GM18873 (cell line): ENCODE measurements around the gene FYN.

Experiments
- ATAC-seq: cut with Tn5 transposase; IDR thresholded peaks from one replicate; pipeline ENCODE4 v1.9.1; 2021; ENCODE audit warnings: mild to moderate bottlenecking, moderate library complexity, moderate number of reproducible peaks; ENCODE audit not compliant: unreplicated experiment, low FRiP score

FYN gene

GRCh38 chr6:111857674-111858337, 15.4 kb downstream of the FYN start:
- ATAC-seq = no peak

DNA sequence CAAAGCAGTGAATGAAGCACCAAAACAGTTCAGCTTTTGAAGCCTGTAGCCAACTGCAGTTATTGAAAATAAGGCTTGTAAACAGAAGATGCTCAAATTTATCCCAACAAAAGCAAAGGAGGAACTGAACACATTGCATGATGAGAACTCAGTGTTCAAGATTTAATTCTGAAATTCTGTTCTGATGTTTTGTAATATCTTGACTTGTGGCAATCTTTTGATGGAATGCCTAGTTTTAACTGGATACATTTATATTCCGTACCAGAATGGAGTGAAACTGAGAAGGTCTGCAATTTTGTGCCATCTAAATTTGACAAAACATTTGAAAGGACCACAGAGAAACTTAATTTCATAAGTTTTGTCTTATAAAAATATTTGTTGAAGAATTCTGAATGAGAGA, 17.5 kb downstream of the FYN start:
- no peak for ATAC-seq

GRCh38 chr6:111854683-111855082, 18.6 kb downstream of the FYN start:
- no peak for ATAC-seq

- ATAC-seq = no peak
Observed at GRCh38 chr6:111852725-111853124, 20.5 kb downstream of the FYN start.

GRCh38 chr6:111850295-111850937, 22.8 kb downstream of the FYN start:
- no peak for ATAC-seq

GRCh38 chr6:111849298-111849697, 24.0 kb downstream of the FYN start:
- no peak for ATAC-seq

GRCh38 chr6:111848262-111848812, 24.9 kb downstream of the FYN start:
- ATAC-seq = no peak

- no peak for ATAC-seq
Observed at GRCh38 chr6:111846492-111847409, 26.5 kb downstream of the FYN start.

- no peak for ATAC-seq
Observed at GRCh38 chr6:111846066-111846465, 27.2 kb downstream of the FYN start.

- peak; percentile 70 for ATAC-seq
Observed at GRCh38 chr6:111845441-111845871, 27.8 kb downstream of the FYN start.

- ATAC-seq = no peak
Observed at GRCh38 chr6:111844921-111845320, 28.3 kb downstream of the FYN start.

DNA sequence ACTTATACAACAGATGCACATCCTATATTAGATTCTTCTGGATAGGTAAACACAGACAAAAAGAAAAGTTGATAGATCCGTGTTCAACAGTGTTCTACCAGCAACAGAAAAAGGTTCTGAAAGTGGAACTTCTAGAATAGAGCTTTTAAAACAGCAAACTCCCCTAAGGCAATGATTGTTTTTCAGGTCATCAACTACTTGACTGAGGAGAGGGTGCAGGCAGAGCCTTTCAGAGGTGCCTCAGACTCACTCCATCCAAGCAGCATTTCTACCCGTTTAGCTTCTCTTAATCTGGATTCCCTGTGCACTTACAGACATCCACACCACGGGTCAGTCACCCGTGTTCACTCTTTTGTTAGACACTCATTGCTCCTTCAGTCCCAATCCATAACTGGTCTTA, 28.9 kb downstream of the FYN start:
- no peak for ATAC-seq

DNA sequence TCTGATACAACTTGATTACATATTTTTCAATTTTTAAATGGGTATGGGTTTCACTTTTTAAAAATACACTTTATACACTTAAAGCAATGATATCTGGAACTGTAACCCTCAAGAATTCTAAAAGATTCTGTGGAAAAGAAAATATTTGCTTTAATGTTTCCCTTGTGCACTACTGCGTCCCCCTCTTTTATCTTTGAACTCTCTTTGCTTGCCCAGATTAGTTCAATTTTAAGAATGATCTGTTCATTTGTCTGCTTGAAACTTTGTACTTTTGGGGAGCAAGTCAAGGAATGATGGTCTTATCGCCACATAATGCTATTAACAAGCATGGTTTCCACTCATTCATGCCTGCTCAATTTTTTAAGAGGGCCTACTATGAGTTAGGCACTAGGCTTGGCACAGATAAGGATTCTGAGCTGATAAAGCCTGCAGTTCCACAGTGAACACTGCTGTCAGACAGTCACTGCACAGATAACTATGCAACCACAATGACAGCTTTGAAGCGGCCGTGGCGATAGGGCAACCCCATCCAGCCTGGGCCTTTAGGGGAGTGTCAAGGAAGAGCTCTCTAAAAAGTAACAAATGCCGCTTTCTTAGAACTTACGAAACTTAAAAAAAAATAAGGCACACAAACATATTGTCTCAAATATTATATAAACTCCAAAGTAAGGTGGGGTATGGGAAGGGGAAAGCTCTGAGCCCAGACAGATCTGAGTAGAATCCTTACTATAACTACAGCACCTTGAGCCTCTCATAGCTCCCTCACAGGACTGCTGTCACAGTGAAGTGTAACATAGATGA, 29.7 kb downstream of the FYN start:
- no peak for ATAC-seq

- ATAC-seq = no peak
Observed at GRCh38 chr6:111842891-111843290, 30.4 kb downstream of the FYN start.

- no peak for ATAC-seq
Observed at GRCh38 chr6:111842271-111842822, 30.9 kb downstream of the FYN start.

- no peak for ATAC-seq
Observed at GRCh38 chr6:111841822-111842221, 31.4 kb downstream of the FYN start.

DNA sequence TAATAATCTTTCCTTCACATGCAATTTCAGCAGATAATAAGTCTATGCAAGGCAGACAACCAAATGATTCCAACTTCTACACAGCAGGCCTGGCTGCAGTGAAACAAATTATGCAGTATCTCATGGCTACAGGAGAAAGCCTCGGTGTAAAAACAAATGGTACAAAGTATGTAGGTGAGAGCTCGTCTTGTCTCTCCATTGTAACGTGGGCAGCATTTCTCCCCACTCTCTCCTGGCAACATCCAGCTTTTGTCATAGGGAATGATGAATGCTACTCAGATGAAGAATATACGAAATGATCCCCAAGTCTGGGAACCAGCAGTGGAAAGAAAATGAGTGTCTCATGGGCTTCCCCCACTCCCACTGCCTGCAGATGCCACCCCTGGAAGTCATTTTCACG, 32.4 kb downstream of the FYN start:
- ATAC-seq = no peak

DNA sequence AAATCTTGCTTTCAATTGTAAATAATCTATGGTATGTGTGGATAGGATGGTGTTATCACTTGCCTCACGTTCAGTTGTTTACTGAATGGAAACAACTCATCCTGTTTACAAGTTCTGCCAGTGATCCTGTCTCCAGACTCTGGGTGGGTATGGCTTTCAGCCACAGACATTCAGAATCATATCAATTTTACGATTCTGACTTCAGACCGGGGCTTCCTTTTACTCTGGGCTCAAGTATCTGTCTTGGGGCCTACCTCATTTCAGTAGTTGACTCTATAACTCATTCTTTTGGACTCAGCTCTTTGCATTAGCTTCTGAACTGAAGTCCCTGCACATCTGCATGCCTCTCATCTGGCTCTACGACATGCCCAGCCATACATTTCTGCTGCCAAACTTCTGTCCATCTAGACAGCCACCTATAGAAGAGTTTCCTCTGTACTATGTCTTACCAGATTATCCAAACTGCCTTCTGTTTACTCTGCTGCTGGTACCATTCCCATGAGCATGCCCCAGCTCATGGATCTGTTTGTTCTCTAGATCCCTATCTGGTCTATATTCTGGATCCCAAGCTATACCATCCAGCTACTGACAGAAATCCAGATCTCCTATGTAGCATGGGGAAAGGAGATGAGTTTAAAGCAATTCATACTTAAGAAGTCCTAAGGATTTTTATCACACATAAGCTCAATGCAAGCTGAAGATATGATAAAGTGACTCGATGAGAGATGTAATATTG, 34.3 kb downstream of the FYN start:
- no peak for ATAC-seq
